CD8-positive, alpha-beta memory T cell (primary cell): Measurements from ENCODE around the gene IBSP. TPM values are rescaled to one million over a fixed set of nuclear protein-coding genes. Genes with fewer than 3 reads are reported as not detected.

Experiments
- CTCF ChIA-PET: fragments of 350-600 bp; sonication (Branson Sonifier 250); formaldehyde crosslinking; loops from one replicate; lab custom pipeline; 2021; ENCODE audit warnings: antibody characterized with exemption; lab: Charles Lee
- POLR2A ChIA-PET: fragments of 350-600 bp; sonication (Branson Sonifier 250); formaldehyde crosslinking; loops from one replicate; lab custom pipeline; 2021; ENCODE audit warnings: antibody characterized with exemption; lab: Charles Lee
- DNase-seq, 5 donors: peaks; one replicate each; pipeline versions ENCODE4 v3.0.0 to v3.0.0-alpha.2; 2020 to 2022; ENCODE audit warnings: mixed read lengths in 1 of 5
- H3K27ac ChIP-seq: one replicate; pipeline ENCODE4 v1.7.0; 2013; ENCODE audit warnings: low read depth, mild to moderate bottlenecking, low read length, moderate library complexity
- H3K27me3 ChIP-seq: 2 replicates; pipeline ENCODE4 v1.7.0; 2013; ENCODE audit warnings: low read length, mild to moderate bottlenecking; ENCODE audit not compliant: insufficient read depth, poor library complexity, severe bottlenecking
- H3K36me3 ChIP-seq: 2 replicates; pipeline ENCODE4 v1.7.0; 2013; ENCODE audit warnings: mild to moderate bottlenecking, low read length, moderate library complexity; ENCODE audit not compliant: insufficient read depth
- H3K4me1 ChIP-seq: 2 replicates; pipeline ENCODE4 v1.7.0; 2013; ENCODE audit warnings: mild to moderate bottlenecking, low read length, moderate library complexity; ENCODE audit not compliant: insufficient read depth
- H3K4me3 ChIP-seq: 2 replicates; pipeline ENCODE4 v1.7.0; 2013; ENCODE audit warnings: mild to moderate bottlenecking, low read length
- H3K9me3 ChIP-seq: 2 replicates; pipeline ENCODE4 v1.7.0; 2013; ENCODE audit warnings: mild to moderate bottlenecking, low read length
- H3K27ac Mint-ChIP-seq, 8 donors: one replicate each; pipeline ENCODE4 v1.8.0; 2020 to 2021; ENCODE audit warnings: mixed read lengths in 8 of 8, mild to moderate bottlenecking in 6 of 8, inconsistent platforms in 3 of 8, moderate library complexity in 3 of 8
- H3K27me3 Mint-ChIP-seq, 2 donors: one replicate each; pipeline ENCODE4 v1.8.0; 2020 to 2021; ENCODE audit warnings: mixed read lengths in 2 of 2, mild to moderate bottlenecking in 1 of 2, moderate library complexity in 1 of 2
- H3K36me3 Mint-ChIP-seq, 3 donors: one replicate each; pipeline ENCODE4 v1.8.0; 2020 to 2021; ENCODE audit warnings: mixed read lengths in 3 of 3, inconsistent platforms in 1 of 3, mild to moderate bottlenecking in 1 of 3
- H3K4me1 Mint-ChIP-seq, 3 donors: one replicate each; pipeline ENCODE4 v1.8.0; 2020 to 2021; ENCODE audit warnings: mixed read lengths in 3 of 3, inconsistent platforms in 1 of 3, mild to moderate bottlenecking in 1 of 3
- H3K4me3 Mint-ChIP-seq, 7 donors: one replicate each; pipeline ENCODE4 v1.8.0; 2020 to 2021; ENCODE audit warnings: mixed read lengths in 7 of 7, mild to moderate bottlenecking in 6 of 7, moderate library complexity in 4 of 7, inconsistent platforms in 2 of 7
- H3K9me3 Mint-ChIP-seq, 5 donors: one replicate each; pipeline ENCODE4 v1.8.0; 2020 to 2022; ENCODE audit warnings: mixed read lengths in 5 of 5, mild to moderate bottlenecking in 3 of 5, moderate library complexity in 2 of 5, inconsistent platforms in 1 of 5
- polyA plus RNA-seq: library from polyadenylated mRNA; unstranded; fragments of 300-500 nt; fragmentation: Illumina TruSeq; gene quantifications from one replicate; pipeline ENCODE4 v1.2.3, GENCODE V29; 2021
- total RNA-seq, 2 experiments: library from RNA; stranded (reverse); gene quantifications; one replicate each; pipeline ENCODE4 v1.2.3, GENCODE V29; 2021

IBSP gene
- total and polyA plus RNA-seq, 3 experiments from 2014 or later = not detected

GRCh38 chr4:87839592-87839946 is 40.2 kb downstream of the IBSP start:
- ChIA-PET POLR2A (no interaction called here), CTCF (no interaction called here)
- H3K36me3 Mint-ChIP-seq = no peaks in the 10 kb centered on the region
- H3K27ac Mint-ChIP-seq = no peak overlapping the region
- Histone ChIP-seq H3K4me1 (no peaks in the 10 kb centered on the region), H3K9me3 (no peaks in the 10 kb centered on the region), H3K27me3 (no peaks in the 10 kb centered on the region), H3K27ac (no peak overlapping the region), H3K36me3 (no peaks in the 10 kb centered on the region), H3K4me3 (no peak overlapping the region)
- no peak for DNase-seq
- H3K4me1 Mint-ChIP-seq = no peaks in the 10 kb centered on the region
- H3K27me3 Mint-ChIP-seq = peaks cover 8 to 30% of the 10 kb centered on the region in 2 donors
- H3K4me3 Mint-ChIP-seq = no peak overlapping the region
- peaks cover 0 to 2% (median 0%) of the 10 kb centered on the region in 5 donors for H3K9me3 Mint-ChIP-seq

GRCh38 chr4:87840149-87840548 is 40.8 kb downstream of the IBSP start:
- Histone ChIP-seq H3K36me3 (no peaks in the 10 kb centered on the region), H3K9me3 (no peaks in the 10 kb centered on the region), H3K4me3 (no peak overlapping the region), H3K27ac (no peak overlapping the region), H3K27me3 (no peaks in the 10 kb centered on the region), H3K4me1 (no peaks in the 10 kb centered on the region)
- Mint-ChIP-seq H3K27me3 (peaks cover 8 to 30% of the 10 kb centered on the region in 2 donors), H3K27ac (no peak overlapping the region), H3K4me1 (no peaks in the 10 kb centered on the region), H3K36me3 (no peaks in the 10 kb centered on the region), H3K9me3 (peaks cover 0 to 2% (median 0%) of the 10 kb centered on the region in 5 donors), H3K4me3 (no peak overlapping the region)
- CTCF ChIA-PET = no interaction called here
- no peak for DNase-seq
- POLR2A ChIA-PET = no interaction called here

- ChIA-PET CTCF (interaction anchor here (1.1 kb wide), 1 partner anchor 164 kb away, joined by 3 read pairs; no protein-coding TSS in a partner anchor), POLR2A (no interaction called here)
- no peaks in the 10 kb centered on the region for H3K36me3 Mint-ChIP-seq
- H3K27me3 ChIP-seq = no peaks in the 10 kb centered on the region
- H3K27ac ChIP-seq = no peak overlapping the region
- no peak overlapping the region for H3K4me3 ChIP-seq
- no peak overlapping the region for H3K4me3 Mint-ChIP-seq
- no peak for DNase-seq
- no peaks in the 10 kb centered on the region for H3K4me1 ChIP-seq
- peaks cover 0 to 2% (median 0%) of the 10 kb centered on the region in 5 donors for H3K9me3 Mint-ChIP-seq
- H3K36me3 ChIP-seq = no peaks in the 10 kb centered on the region
- peaks cover 8 to 47% of the 10 kb centered on the region in 2 donors for H3K27me3 Mint-ChIP-seq
- no peak overlapping the region for H3K27ac Mint-ChIP-seq
- H3K9me3 ChIP-seq = no peaks in the 10 kb centered on the region
- H3K4me1 Mint-ChIP-seq = peaks cover 3 to 10% (median 9%) of the 10 kb centered on the region in 3 donors
Measured at GRCh38 chr4:87843936-87844335, 44.6 kb downstream of the IBSP start.

- H3K9me3 ChIP-seq = no peaks in the 10 kb centered on the region
- DNase-seq = no peak
- H3K4me3 ChIP-seq = no peak overlapping the region
- ChIA-PET CTCF (no interaction called here), POLR2A (no interaction called here)
- peaks cover 8 to 14% (median 13%) of the 10 kb centered on the region in 3 donors for H3K4me1 Mint-ChIP-seq
- H3K27me3 Mint-ChIP-seq = peaks cover 9 to 47% of the 10 kb centered on the region in 2 donors
- no peak overlapping the region for H3K4me3 Mint-ChIP-seq
- peaks cover 0 to 2% (median 0%) of the 10 kb centered on the region in 5 donors for H3K9me3 Mint-ChIP-seq
- no peak overlapping the region for H3K27ac Mint-ChIP-seq
- H3K27me3 ChIP-seq = no peaks in the 10 kb centered on the region
- no peak overlapping the region for H3K27ac ChIP-seq
- no peaks in the 10 kb centered on the region for H3K4me1 ChIP-seq
- H3K36me3 Mint-ChIP-seq = no peaks in the 10 kb centered on the region
- H3K36me3 ChIP-seq = no peaks in the 10 kb centered on the region
Measured at GRCh38 chr4:87844452-87844851, 45.1 kb downstream of the IBSP start.

GRCh38 chr4:87846226-87846625 is 46.9 kb downstream of the IBSP start:
- no peak for DNase-seq
- Histone ChIP-seq H3K9me3 (no peaks in the 10 kb centered on the region), H3K4me1 (no peaks in the 10 kb centered on the region), H3K27me3 (no peaks in the 10 kb centered on the region), H3K4me3 (no peak overlapping the region), H3K27ac (no peak overlapping the region), H3K36me3 (no peaks in the 10 kb centered on the region)
- H3K4me3 Mint-ChIP-seq = no peak overlapping the region
- H3K27ac Mint-ChIP-seq = no peak overlapping the region
- peaks cover 7 to 40% of the 10 kb centered on the region in 2 donors for H3K27me3 Mint-ChIP-seq
- no peaks in the 10 kb centered on the region for H3K36me3 Mint-ChIP-seq
- peaks cover 0 to 2% (median 0%) of the 10 kb centered on the region in 5 donors for H3K9me3 Mint-ChIP-seq
- CTCF ChIA-PET = no interaction called here
- H3K4me1 Mint-ChIP-seq = peaks cover 10 to 14% (median 13%) of the 10 kb centered on the region in 3 donors
- POLR2A ChIA-PET = no interaction called here

GRCh38 chr4:87848622-87849351 is 49.4 kb downstream of the IBSP start:
- DNase-seq = peak in 2 of 5 donors; percentile 5 to 22

GRCh38 chr4:87849612-87850011 is 50.3 kb downstream of the IBSP start:
- DNase-seq = no peak
- peaks cover 3 to 22% of the 10 kb centered on the region in 2 donors for H3K27me3 Mint-ChIP-seq
- Histone ChIP-seq H3K4me3 (no peak overlapping the region), H3K36me3 (no peaks in the 10 kb centered on the region), H3K27me3 (no peaks in the 10 kb centered on the region), H3K27ac (no peak overlapping the region), H3K4me1 (no peaks in the 10 kb centered on the region), H3K9me3 (no peaks in the 10 kb centered on the region)
- H3K4me3 Mint-ChIP-seq = no peak overlapping the region
- CTCF ChIA-PET = interaction anchor here (1.2 to 2.0 kb wide), 4 partner anchors 10 to 575 kb away, joined by 3 to 10 read pairs (median 5); no protein-coding TSS in a partner anchor
- no peaks in the 10 kb centered on the region for H3K9me3 Mint-ChIP-seq
- POLR2A ChIA-PET = interaction anchor here (0.7 kb wide), 1 partner anchor 27 kb away, joined by 3 read pairs; no protein-coding TSS in a partner anchor
- H3K4me1 Mint-ChIP-seq = peaks cover 10 to 14% (median 13%) of the 10 kb centered on the region in 3 donors
- H3K27ac Mint-ChIP-seq = no peak overlapping the region
- no peaks in the 10 kb centered on the region for H3K36me3 Mint-ChIP-seq

More at GRCh38 chr4:87848622-87849351, 49.4 kb downstream of the IBSP start:
- H3K36me3 ChIP-seq = no peaks in the 10 kb centered on the region
- Mint-ChIP-seq H3K4me1 (peaks cover 10 to 14% (median 13%) of the 10 kb centered on the region in 3 donors), H3K4me3 (peak overlapping the region in 5 of 7 donors; percentile 6 to 58 (median 41)), H3K27me3 (peaks cover 1 to 26% of the 10 kb centered on the region in 2 donors), H3K36me3 (no peaks in the 10 kb centered on the region), H3K9me3 (no peaks in the 10 kb centered on the region), H3K27ac (no peak overlapping the region)
- H3K27ac ChIP-seq = no peak overlapping the region
- H3K4me1 ChIP-seq = no peaks in the 10 kb centered on the region
- no peaks in the 10 kb centered on the region for H3K27me3 ChIP-seq
- POLR2A ChIA-PET = interaction anchor here (0.7 kb wide), 1 partner anchor 28 kb away, joined by 3 read pairs; no protein-coding TSS in a partner anchor
- no peaks in the 10 kb centered on the region for H3K9me3 ChIP-seq
- CTCF ChIA-PET = interaction anchor here (1.2 to 2.0 kb wide), 4 partner anchors 11 to 574 kb away, joined by 3 to 10 read pairs (median 5); no protein-coding TSS in a partner anchor
- peak overlapping the region; percentile 47 for H3K4me3 ChIP-seq

- H3K9me3 ChIP-seq = no peaks in the 10 kb centered on the region
- no peaks in the 10 kb centered on the region for H3K27me3 ChIP-seq
- no peaks in the 10 kb centered on the region for H3K4me1 ChIP-seq
- no peak overlapping the region for H3K4me3 Mint-ChIP-seq
- ChIA-PET CTCF (no interaction called here), POLR2A (no interaction called here)
- H3K27me3 Mint-ChIP-seq = peaks cover 5 to 8% of the 10 kb centered on the region in 2 donors
- no peaks in the 10 kb centered on the region for H3K9me3 Mint-ChIP-seq
- H3K27ac Mint-ChIP-seq = no peak overlapping the region
- no peak for DNase-seq
- H3K36me3 ChIP-seq = no peaks in the 10 kb centered on the region
- no peak overlapping the region for H3K27ac ChIP-seq
- no peak overlapping the region for H3K4me3 ChIP-seq
- H3K4me1 Mint-ChIP-seq = peaks cover 10 to 14% (median 13%) of the 10 kb centered on the region in 3 donors
- H3K36me3 Mint-ChIP-seq = no peaks in the 10 kb centered on the region
Measured at GRCh38 chr4:87851332-87851731, 52.0 kb downstream of the IBSP start.
